ENCODE results near the gene IL17C.
"Not testable (repeated sequence)": the region's sequence is repeated elsewhere in the genome, so short reads cannot be mapped to it uniquely, and the experiment has no call there.

Gene IL17C

DNA sequence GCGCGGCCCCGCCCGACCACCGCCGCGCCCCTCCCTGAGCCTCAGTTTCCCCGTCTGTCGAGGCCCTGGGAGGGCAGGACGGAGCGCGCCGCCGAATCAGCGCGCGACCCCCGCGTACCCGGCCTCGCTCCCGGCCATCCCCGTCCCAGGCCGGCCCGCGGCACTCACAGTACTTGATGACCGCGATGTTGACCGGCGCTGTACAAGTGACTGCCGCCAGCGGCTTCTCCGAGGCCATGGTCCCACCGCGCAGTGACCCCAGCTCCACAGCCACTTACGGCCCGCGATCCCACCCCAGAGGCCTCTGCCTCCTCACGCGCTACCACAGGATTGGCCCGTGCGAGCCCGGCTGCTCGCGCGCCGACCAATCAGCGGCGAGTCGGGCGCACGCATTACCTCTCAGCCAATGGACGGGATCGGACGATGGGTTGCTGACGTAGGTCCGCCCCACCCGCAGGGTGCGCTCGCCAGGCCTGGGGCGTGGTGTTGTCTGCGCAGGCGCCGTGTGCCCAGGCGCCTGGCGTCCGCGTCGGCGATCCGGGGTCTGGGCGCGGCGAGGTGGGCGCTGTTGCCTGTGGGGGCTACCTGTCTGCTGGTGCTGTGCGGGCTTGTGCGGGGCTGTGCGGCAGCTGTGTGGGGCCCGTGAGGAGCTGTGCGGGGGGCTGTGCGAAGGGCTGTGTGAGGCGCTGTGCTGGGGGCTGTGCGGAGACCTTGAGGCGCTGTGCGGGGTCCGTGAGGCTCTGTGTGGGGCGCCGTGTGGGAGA, 24.7 kb downstream of the IL17C start, which contains the start of gene MVD:
TSS of gene MVD (minus strand) at position 249 of the 764 bp plus-strand sequence. CDS start at position 238, 11 bp downstream.
- DNase-seq = peak; percentile 90

- DNase-seq = no peak
These were observed 26.8 kb downstream of the IL17C start for GRCh38 chr16:88665148-88665547.

DNA sequence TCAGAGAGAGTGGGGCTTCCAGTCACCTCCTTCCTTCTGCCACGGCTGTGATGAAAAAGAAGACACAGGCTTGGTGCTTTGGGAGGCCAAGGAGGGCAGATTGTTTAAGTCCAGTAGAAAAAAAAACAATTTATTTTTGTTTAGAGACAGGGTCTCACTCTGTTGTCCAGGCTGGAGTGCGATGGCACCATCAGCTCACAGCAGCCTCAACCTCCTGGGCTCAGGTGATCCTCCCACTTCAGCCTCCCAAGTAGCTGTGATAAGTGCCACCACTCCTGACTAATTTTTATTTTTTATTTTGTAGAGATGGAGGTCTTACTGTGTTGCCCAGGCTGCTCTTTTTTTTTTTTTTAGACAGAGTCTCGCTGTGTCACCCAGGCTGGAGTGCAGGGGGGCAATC, 27.2 kb downstream of the IL17C start:
- DNase-seq = no peak

GRCh38 chr16:88667461-88667860, 29.1 kb downstream of the IL17C start:
- DNase-seq = no peak

DNA sequence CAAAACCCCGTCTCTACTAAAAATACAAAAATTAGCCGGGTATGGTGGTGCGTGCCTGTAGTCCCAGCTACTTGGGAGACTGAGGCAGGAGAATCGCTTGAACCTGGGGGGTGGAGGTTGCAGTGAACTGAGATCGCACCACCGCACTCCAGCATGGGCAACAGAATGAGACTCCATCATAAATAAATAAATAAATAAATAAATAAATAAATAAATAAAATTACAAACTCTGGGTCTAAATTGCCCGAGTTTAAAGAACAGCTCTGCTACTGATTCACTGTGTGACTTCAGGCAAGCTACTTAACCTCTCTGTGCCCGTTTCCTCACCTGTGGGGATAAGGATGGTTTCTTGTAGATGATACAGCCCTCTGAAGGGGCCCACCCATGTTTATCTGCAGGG, 31.1 kb downstream of the IL17C start:
- DNase-seq = not testable (repeated sequence)

- no peak for DNase-seq
These were observed 31.6 kb downstream of the IL17C start for GRCh38 chr16:88669980-88670379.

DNA sequence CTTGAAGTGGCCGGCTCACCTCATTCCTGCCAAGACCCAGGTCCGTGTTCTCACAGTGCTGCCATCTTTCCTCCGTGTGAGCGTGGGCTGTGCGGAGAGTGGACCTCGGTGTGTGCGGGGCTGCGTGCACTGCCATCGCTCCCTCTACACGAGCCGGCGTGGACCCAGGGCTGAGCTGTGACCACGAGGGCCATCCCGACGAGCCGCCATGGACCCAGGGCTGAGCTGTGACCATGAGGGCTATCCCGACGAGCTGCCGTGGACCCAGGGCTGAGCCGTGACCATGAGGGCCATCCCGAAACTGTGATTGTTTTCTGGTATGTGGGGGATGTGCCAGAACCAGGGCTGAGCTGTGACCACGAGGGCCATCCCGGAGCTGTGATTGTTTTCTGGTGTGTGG, 33.4 kb downstream of the IL17C start:
- no peak for DNase-seq

GRCh38 chr16:88672776-88673175, 34.4 kb downstream of the IL17C start:
- DNase-seq = no peak

DNA sequence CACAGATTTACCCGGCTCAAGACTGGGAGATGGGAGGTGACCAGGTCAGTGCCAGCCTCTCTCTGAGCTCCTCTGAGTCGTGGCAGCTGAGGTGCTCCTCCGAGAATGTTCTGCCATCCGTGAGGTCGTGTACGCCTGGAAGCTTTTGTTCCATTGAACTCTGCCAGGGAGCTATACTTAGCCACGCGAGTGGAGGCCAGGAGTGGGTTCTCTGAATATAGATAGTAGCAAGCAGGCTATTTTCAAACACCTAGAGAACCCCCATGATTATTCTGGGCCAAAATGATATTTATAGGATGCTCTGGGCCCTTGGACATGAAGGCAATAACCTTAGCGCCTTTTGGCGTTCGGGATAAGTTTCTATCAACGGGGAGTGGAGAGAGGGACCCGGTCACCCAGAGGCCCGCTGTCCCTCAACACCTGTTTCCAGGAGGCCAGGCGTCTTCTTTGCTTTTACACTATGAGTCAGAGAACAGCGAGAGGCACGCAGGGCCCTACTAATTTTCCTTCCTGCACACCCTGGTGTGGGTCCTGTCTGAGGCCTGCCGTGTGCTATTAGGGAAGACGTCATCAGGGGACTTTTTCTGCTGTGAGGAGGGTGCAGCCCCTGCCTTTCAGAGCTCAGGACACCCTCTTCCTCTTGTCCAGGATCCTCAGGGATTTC, 35.5 kb downstream of the IL17C start:
- DNase-seq = no peak

DNA sequence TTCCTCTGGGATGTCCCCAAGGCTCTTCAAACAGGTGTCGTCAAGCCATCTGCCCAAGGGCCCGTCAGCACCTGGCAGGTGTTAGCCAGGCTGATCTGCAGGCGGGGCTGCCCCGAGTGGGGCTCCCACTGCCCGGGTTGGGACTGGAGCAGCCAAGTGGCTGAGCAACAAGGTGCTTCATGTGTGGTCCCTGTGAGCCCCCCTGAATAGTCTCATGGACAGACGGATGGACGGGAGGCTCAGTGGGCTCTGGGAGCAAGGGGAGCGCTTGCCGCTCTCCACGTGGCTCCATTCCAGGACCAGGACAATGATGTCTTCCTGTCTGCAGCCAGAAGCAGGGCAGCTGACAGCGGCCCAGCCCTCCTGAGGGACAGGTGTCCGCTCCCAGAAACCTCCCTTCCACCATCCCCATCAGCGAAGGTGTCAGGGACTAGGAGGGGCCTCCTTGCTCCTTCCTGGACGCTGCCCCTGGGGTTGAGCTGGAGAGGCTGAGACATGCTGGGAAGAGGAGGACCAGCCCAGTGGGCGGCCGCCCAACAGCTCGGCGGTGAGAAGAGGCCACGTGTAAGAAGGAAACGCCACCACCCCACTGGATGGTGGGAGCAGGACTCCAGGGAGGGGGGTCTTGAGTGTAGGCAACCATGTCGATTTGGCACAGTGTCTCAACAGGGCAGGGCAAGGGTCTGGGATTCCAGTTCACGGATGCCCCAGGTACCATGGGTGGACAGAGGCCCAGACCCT, 38.3 kb downstream of the IL17C start:
- no peak for DNase-seq

GRCh38 chr16:88677721-88678120, 39.3 kb downstream of the IL17C start:
- no peak for DNase-seq

- DNase-seq = no peak
These were observed 40.0 kb downstream of the IL17C start for GRCh38 chr16:88678224-88678979.

DNA sequence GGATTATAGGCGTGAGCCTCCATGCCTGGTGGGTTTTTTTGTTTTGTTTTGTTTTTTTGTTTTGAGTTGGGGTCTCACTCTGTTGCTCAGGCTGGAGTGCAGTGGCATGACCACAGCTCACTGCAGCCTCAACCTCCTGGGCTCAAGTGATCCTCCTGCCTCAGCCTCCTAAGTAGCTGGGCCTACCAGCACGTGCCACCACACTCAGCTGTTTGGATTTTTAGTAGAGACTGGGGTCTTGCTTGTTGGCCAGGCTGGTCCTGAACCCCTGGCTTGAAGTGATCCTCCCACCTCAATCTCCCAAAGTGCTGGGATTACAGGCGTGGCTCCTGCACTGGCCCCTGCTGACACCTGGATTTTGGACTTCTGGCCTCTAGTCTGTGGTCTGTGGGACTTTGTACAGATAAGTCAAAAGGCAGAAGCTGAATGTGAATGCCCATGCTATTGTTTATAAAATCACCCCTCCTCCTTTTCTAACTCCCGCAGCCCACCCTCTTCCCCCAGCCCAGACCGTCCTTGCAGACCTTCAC, 42.2 kb downstream of the IL17C start:
- DNase-seq = no peak

DNA sequence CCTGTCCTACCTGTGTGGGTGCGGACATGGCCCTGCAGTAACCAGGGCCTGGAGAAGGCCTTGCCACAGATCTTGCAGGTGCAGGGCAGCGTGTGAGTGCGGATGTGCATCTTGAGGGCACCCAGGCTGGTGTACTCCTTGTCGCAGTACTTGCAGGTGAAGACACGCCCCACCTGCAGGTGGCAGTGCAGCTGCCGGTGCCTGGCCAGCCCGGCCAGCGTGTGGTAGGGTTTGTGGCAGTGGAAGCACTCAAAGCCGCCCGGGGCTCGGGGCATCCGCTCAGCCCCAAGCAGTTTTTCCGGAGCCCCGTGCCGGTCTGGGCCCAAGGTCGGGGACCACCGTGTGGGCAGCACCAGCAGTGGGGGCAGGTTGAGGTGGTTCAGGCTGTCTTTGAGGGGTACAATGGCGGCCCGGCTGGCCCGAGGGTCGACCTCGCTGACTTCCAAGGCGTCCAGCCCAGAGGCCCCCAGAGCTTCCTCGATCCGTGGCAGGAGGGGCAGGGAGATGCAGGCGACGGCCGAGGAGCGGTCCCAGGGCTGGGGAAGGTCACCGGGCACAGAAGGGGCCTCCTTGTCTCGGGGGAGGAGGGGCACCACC, 42.8 kb downstream of the IL17C start:
- no peak for DNase-seq

- DNase-seq = no peak
These were observed 43.5 kb downstream of the IL17C start for GRCh38 chr16:88681709-88682451.

DNA sequence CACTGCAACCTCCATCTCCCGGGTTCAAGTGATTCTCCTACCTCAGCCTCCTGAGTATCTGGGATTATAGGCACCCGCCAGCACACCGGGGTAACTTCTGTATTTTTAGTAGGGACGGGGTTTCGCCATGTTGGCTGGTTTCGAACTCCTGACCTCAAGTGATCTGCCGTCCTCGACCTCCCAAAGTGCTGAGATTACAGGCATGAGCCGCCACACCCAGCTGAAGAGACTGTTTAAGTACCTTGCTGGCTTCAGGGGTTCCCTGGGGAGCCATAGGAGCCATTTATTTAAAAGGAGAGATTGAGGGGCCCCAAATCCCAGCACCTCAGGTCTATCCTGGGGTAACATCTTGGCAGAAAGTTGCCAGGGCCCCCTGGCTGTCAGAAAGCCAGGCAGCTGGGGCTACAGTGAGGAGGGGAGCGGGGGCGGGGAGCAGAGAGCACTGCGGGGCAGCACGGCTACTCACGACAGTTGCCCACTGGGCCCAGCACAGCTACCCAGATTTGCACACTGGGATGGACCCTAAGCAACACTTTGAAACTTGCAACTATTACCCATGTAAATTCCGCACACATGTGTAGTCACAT, 46.3 kb downstream of the IL17C start:
- no peak for DNase-seq

- DNase-seq = peak; percentile 9
These were observed 47.0 kb downstream of the IL17C start for GRCh38 chr16:88685156-88686061.

GRCh38 chr16:88686062-88686438, 47.7 kb downstream of the IL17C start:
- DNase-seq = no peak

DNA sequence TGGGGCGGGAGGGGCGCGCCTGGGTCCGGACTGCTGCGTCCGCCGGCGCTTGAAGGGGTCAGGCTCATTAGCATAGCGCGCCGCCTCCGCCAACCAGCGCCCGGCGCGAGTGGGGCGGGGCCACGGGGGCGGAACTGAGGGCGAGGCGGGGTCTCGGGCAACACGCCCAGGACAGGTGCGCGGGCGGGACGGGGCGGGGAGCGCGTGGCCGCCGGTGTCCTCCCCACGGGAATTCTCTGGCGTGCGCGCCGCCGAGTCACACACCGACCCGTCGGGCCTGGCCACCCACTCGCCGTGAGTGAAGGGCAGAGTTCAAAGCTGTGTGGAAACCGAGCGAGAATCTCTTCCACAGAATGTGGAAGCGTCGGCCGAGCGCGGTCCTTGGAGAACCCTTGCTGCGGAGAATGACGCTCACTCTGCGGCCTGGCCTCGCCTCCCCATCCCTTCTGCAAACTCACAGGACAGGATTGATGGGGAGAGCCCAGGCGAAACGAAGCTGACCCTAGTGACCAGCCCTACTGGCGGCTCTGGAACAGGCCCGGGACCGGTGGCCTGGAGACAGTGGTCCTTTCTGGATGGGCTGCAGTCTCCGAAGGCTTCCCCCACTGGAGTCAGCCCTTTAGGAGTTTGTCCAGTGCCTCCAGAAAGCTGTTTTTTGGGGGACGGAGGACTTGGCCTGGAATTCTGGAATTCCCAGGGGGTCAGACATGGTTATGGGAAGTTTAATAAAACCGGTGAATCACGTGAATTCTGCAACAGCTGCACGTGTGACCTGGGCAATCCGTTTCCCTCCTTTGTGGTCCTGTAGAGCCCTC, 48.3 kb downstream of the IL17C start, which contains the start of gene SNAI3:
TSS of gene SNAI3 (minus strand) at position 69 of the 815 bp plus-strand sequence. CDS start 101 bp downstream, outside the sequence.
- DNase-seq = peak; percentile 33

All from T1000 (cell line).